Fibroblast of mammary gland (primary cell): ENCODE results near the gene MTCH1.
A peak's percentile ranks its signal among the peaks of the same experiment; 100 is the strongest.

Experiments
- DNase-seq: peaks from one replicate; pipeline ENCODE4 v3.0.0-alpha.2; 2010; ENCODE audit warnings: low read depth
- H3K4me3 ChIP-seq: 2 replicates; pipeline ENCODE4 v1.5.1; 2011; ENCODE audit warnings: low read depth, mild to moderate bottlenecking, low read length, moderate library complexity; ENCODE audit not compliant: control insufficient read depth
- TF ChIP-seq, protein P1 (sequence below): conservative IDR thresholded peaks from 2 replicates; pipeline ENCODE4 v1.5.1; 2011; ENCODE audit warnings: low read depth, low read length, inconsistent platforms; ENCODE audit not compliant: control insufficient read depth, insufficient read depth

Gene MTCH1

DNA sequence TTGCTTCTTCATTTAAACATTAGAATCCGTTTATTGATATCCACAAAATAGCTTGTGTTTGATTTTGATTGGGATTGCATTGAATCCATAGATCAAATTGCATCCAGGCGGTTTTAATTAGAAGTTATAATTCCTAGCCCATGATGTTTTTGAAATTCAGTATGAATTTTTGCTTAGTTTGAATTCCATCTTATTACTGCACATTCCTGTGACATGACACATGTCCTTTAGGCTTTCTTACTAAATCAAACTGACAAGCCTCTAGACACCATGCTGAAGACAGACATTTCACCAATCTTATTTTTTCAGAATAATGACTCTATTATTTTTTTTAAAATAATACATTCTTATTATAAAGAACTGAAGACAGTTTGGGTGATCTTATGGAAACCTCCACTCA lies 52.9 kb downstream of the MTCH1 start:
- TF ChIP-seq, protein P1, sequence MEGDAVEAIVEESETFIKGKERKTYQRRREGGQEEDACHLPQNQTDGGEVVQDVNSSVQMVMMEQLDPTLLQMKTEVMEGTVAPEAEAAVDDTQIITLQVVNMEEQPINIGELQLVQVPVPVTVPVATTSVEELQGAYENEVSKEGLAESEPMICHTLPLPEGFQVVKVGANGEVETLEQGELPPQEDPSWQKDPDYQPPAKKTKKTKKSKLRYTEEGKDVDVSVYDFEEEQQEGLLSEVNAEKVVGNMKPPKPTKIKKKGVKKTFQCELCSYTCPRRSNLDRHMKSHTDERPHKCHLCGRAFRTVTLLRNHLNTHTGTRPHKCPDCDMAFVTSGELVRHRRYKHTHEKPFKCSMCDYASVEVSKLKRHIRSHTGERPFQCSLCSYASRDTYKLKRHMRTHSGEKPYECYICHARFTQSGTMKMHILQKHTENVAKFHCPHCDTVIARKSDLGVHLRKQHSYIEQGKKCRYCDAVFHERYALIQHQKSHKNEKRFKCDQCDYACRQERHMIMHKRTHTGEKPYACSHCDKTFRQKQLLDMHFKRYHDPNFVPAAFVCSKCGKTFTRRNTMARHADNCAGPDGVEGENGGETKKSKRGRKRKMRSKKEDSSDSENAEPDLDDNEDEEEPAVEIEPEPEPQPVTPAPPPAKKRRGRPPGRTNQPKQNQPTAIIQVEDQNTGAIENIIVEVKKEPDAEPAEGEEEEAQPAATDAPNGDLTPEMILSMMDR: no peak
- H3K4me3 ChIP-seq: no peak overlapping the region
- peak; percentile 62 for DNase-seq

GRCh38 chr6:36930483-36930882 lies 55.5 kb downstream of the MTCH1 start:
- TF ChIP-seq, protein P1: no peak
- no peak overlapping the region for H3K4me3 ChIP-seq
- peak; percentile 26 for DNase-seq

- DNase-seq: peak; percentile 88
- H3K4me3 ChIP-seq: no peak overlapping the region
- TF ChIP-seq, protein P1: no peak
Observed at GRCh38 chr6:36929607-36930006, 56.4 kb downstream of the MTCH1 start.

DNA sequence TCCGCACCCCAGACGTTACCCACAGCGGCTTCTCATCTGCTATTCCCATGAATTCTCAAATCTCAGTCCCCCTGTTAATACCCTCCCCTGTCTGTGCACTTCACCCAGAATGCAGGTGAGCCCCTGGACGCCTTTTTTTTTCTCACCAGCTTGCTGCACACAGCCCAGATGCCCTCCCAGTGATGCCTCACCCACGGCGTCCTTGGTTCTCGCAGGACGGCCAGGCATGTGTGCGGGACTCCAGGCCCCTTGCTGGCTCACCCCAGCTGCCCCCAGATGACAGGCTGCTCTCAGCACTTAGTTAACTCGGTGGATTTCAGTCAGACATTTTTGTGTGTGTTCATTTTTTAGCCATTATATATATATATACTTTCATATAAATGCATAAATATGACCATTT lies 56.8 kb downstream of the MTCH1 start:
- no peak overlapping the region for H3K4me3 ChIP-seq
- DNase-seq: no peak
- TF ChIP-seq, protein P1: no peak

DNA sequence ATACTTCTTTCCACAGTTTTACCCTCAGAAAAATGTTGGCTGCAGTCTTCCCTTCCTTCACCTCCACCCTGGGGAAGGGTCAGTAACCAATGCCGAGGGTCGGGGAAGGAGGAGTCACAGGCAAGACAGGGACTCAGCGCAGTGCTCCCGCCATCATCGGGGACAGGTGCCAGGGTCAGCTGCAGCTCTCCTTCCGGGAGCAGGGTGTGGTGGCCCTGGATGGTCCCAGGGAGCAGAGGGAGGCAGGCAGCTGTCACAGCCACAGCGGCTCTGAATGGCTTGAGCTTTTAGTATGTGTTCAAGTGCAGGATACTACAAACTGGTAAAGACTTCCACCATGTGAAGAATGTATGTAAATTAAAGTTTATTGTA lies 57.5 kb downstream of the MTCH1 start:
- DNase-seq: no peak
- TF ChIP-seq, protein P1: no peak
- no peak overlapping the region for H3K4me3 ChIP-seq

DNA sequence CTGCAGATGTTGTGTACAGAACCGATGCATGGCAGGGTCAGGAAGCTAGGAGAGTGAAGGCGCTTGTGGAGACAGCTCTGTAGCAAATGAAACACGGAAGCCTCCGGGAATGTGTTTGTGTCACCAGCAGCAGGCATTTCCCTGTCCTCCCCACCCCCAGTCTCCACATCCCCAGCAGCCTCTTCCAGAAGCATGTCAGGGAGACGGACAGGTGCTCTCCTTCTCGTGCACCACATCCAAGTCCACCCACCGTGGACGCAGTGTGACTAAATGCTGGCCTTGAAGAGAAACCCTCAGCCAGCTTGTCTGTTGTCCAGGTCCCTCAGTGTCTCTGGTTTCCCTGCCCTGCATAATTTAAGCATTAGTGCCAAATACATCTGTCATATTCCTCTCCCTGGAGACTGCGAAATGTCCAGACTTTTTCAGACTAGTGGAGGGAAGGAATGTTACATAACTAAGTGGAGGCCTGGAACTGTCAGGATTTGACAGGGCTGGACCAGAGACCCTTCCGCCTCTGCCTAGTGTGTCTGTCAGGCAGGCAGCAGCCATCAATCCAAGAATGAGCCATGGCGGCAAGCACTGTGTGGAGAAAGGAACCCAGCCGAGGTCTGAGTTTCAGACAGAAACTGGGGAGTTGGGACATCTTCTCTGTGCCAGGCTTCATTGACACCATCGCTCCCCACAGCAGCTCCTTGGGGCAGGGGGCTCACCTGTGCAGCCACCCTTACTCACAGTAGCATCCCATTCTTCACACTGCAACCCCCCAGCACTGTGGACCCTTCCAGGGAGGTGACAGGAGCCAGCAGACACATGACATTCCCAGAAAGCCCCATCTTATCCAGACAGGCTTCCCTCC lies 58.1 kb downstream of the MTCH1 start:
- H3K4me3 ChIP-seq: no peak overlapping the region
- TF ChIP-seq, protein P1: no peak
- DNase-seq: peak; percentile 21
